ENCODE data around the gene BRAF. TPM values are rescaled to one million over a fixed set of nuclear protein-coding genes. Genes with fewer than 3 reads are reported as not detected.
A peak's percentile ranks its signal among the peaks of the same experiment; 100 is the strongest.
"Not testable (repeated sequence)": the region's sequence is repeated elsewhere in the genome, so short reads cannot be mapped to it uniquely, and the experiment has no call there.

Gene BRAF
- total RNA-seq, 2 experiments from 2014 or later, result 29.2 to 33.0 TPM

GRCh38 chr7:140810830-140811556, 113.7 kb downstream of the BRAF start:
- peak; percentile 58 for DNase-seq
- Mint-ChIP-seq H3K27ac (no peak overlapping the region), H3K27me3 (no peaks in the 10 kb centered on the region), H3K4me1 (ENCODE audit: low read depth) (no peaks in the 10 kb centered on the region), H3K4me3 (no peak overlapping the region), H3K9me3 (no peaks in the 10 kb centered on the region), H3K36me3 (no peaks in the 10 kb centered on the region)
- intact Hi-C loops (cut with micrococcal nuclease), result loop anchor here (1.0 kb wide), 4 partner anchors 105 to 201 kb away; partner anchors contain the start of gene BRAF
- CTCF ChIA-PET, result interaction anchor here (0.7 to 6.7 kb wide), 34 partner anchors 8 to 409 kb away, joined by 3 to 108 read pairs (median 4); partner anchors contain the start of genes BRAF and MRPS33
- POLR2A ChIA-PET, result no interaction called here

GRCh38 chr7:140810385-140810784, 114.3 kb downstream of the BRAF start:
- no peak for DNase-seq
- intact Hi-C loops (cut with micrococcal nuclease), result no loop called here
- no peak overlapping the region for H3K4me3 Mint-ChIP-seq
- no peaks in the 10 kb centered on the region for H3K9me3 Mint-ChIP-seq
- no peaks in the 10 kb centered on the region for H3K4me1 Mint-ChIP-seq (ENCODE audit: low read depth)
- H3K36me3 Mint-ChIP-seq, result no peaks in the 10 kb centered on the region
- ChIA-PET POLR2A (no interaction called here), CTCF (interaction anchor here (0.8 to 6.7 kb wide), 25 partner anchors 7 to 410 kb away, joined by 3 to 108 read pairs (median 6); partner anchors contain the start of genes BRAF and MRPS33)
- H3K27ac Mint-ChIP-seq, result no peak overlapping the region
- H3K27me3 Mint-ChIP-seq, result no peaks in the 10 kb centered on the region

GRCh38 chr7:140778975-140779374, 145.8 kb downstream of the BRAF start:
- intact Hi-C loops (cut with micrococcal nuclease), result no loop called here
- H3K4me1 Mint-ChIP-seq (ENCODE audit: low read depth), result no peaks in the 10 kb centered on the region
- no peak for DNase-seq
- ChIA-PET POLR2A (no interaction called here), CTCF (no interaction called here)
- no peaks in the 10 kb centered on the region for H3K9me3 Mint-ChIP-seq
- H3K27me3 Mint-ChIP-seq, result no peaks in the 10 kb centered on the region
- H3K36me3 Mint-ChIP-seq, result peaks cover 11% of the 10 kb centered on the region
- no peak overlapping the region for H3K27ac Mint-ChIP-seq
- no peak overlapping the region for H3K4me3 Mint-ChIP-seq

DNA sequence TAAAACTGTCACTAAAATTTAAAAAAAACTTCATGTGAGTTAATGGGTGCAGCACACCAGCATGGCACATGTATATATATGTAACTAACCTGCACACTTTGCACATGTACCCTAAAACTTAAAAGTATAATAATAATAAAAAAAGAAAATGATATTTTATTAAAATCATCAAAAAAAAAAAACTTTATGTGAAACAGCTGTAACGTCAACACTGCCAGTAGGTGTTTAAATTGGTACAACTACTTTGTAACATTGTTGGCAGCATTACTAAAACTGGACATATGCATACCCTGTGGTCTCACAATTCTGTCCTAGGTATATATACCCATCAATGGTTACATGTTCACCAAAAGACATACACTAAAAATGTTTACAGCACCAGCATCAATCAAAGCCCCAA, 146.2 kb downstream of the BRAF start:
- CTCF ChIA-PET, result no interaction called here

GRCh38 chr7:140774371-140774770, 150.4 kb downstream of the BRAF start:
- DNase-seq, result no peak

More for the DNA sequence above, 146.2 kb downstream of the BRAF start:
- peaks cover 11% of the 10 kb centered on the region for H3K36me3 Mint-ChIP-seq
- H3K9me3 Mint-ChIP-seq, result no peaks in the 10 kb centered on the region
- H3K27ac Mint-ChIP-seq, result no peak overlapping the region
- POLR2A ChIA-PET, result no interaction called here
- DNase-seq, result no peak
- intact Hi-C loops (cut with micrococcal nuclease), result no loop called here
- no peaks in the 10 kb centered on the region for H3K4me1 Mint-ChIP-seq (ENCODE audit: low read depth)
- no peaks in the 10 kb centered on the region for H3K27me3 Mint-ChIP-seq
- no peak overlapping the region for H3K4me3 Mint-ChIP-seq

DNA sequence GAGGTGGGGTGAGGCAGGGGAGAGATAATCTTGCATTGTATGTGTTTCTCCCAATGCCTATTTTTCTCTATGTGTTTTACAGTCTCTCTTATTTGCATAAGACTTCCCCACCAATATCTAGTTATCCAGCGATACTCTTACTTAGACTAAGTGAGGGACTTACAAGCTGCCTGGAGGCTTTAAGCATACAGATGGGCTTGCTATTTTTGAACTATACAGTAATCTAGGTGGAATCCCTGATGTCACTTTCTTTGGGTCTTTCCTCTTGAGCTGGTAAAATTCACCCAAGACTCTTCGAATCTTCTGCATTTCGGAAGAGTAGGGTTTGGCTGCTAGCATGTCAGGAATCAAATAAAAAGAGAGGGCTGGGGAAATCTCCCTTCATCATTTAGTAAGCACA, 151.6 kb downstream of the BRAF start:
- H3K27ac Mint-ChIP-seq, result no peak overlapping the region
- ChIA-PET CTCF (no interaction called here), POLR2A (no interaction called here)
- no peaks in the 10 kb centered on the region for H3K4me1 Mint-ChIP-seq (ENCODE audit: low read depth)
- no peak for DNase-seq
- peaks cover 21% of the 10 kb centered on the region for H3K36me3 Mint-ChIP-seq
- intact Hi-C loops (cut with micrococcal nuclease), result no loop called here
- no peaks in the 10 kb centered on the region for H3K27me3 Mint-ChIP-seq
- no peaks in the 10 kb centered on the region for H3K9me3 Mint-ChIP-seq
- no peak overlapping the region for H3K4me3 Mint-ChIP-seq

More at GRCh38 chr7:140774371-140774770, 150.4 kb downstream of the BRAF start:
- ChIA-PET POLR2A (no interaction called here), CTCF (no interaction called here)
- no peak overlapping the region for H3K4me3 Mint-ChIP-seq
- no peaks in the 10 kb centered on the region for H3K9me3 Mint-ChIP-seq
- intact Hi-C loops (cut with micrococcal nuclease), result no loop called here
- H3K27ac Mint-ChIP-seq, result no peak overlapping the region
- H3K27me3 Mint-ChIP-seq, result no peaks in the 10 kb centered on the region
- peaks cover 18% of the 10 kb centered on the region for H3K36me3 Mint-ChIP-seq
- H3K4me1 Mint-ChIP-seq (ENCODE audit: low read depth), result no peaks in the 10 kb centered on the region

GRCh38 chr7:140771826-140772225, 152.9 kb downstream of the BRAF start:
- no peaks in the 10 kb centered on the region for H3K27me3 Mint-ChIP-seq
- peaks cover 28% of the 10 kb centered on the region for H3K36me3 Mint-ChIP-seq
- ChIA-PET POLR2A (no interaction called here), CTCF (no interaction called here)
- no peaks in the 10 kb centered on the region for H3K4me1 Mint-ChIP-seq (ENCODE audit: low read depth)
- H3K4me3 Mint-ChIP-seq, result no peak overlapping the region
- H3K27ac Mint-ChIP-seq, result no peak overlapping the region
- DNase-seq, result no peak
- intact Hi-C loops (cut with micrococcal nuclease), result no loop called here
- no peaks in the 10 kb centered on the region for H3K9me3 Mint-ChIP-seq

GRCh38 chr7:140769852-140770251, 154.9 kb downstream of the BRAF start:
- H3K27me3 Mint-ChIP-seq, result no peaks in the 10 kb centered on the region
- H3K4me3 Mint-ChIP-seq, result no peak overlapping the region
- CTCF ChIA-PET, result no interaction called here
- H3K9me3 Mint-ChIP-seq, result peaks cover 2% of the 10 kb centered on the region
- DNase-seq, result no peak
- no peak overlapping the region for H3K27ac Mint-ChIP-seq
- intact Hi-C loops (cut with micrococcal nuclease), result no loop called here
- H3K36me3 Mint-ChIP-seq, result peaks cover 31% of the 10 kb centered on the region
- POLR2A ChIA-PET, result no interaction called here
- H3K4me1 Mint-ChIP-seq (ENCODE audit: low read depth), result no peaks in the 10 kb centered on the region

DNA sequence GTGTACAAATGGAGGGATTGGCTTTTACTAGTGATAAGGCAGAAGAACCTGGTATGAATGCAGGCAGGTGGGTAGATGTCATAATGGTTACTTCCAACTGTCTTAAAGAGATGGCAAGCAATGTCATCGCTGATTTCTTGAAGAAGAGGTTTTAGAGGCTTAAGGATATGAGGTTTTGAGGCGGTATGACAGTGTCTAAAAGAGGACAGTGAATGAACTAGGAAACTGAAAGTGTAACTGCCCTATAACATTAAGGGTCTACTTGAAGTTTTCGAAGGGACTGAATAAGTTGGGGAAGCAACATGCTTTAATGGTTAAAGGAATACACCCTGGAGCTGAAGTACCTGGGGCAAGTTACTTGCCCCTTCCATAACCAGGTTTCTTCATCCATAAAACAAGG, 157.3 kb downstream of the BRAF start:
- ChIA-PET POLR2A (no interaction called here), CTCF (no interaction called here)
- Mint-ChIP-seq H3K27me3 (no peaks in the 10 kb centered on the region), H3K36me3 (peaks cover 33% of the 10 kb centered on the region), H3K27ac (no peak overlapping the region), H3K4me1 (ENCODE audit: low read depth) (no peaks in the 10 kb centered on the region), H3K9me3 (peaks cover 4% of the 10 kb centered on the region), H3K4me3 (no peak overlapping the region)
- intact Hi-C loops (cut with micrococcal nuclease), result no loop called here
- no peak for DNase-seq

DNA sequence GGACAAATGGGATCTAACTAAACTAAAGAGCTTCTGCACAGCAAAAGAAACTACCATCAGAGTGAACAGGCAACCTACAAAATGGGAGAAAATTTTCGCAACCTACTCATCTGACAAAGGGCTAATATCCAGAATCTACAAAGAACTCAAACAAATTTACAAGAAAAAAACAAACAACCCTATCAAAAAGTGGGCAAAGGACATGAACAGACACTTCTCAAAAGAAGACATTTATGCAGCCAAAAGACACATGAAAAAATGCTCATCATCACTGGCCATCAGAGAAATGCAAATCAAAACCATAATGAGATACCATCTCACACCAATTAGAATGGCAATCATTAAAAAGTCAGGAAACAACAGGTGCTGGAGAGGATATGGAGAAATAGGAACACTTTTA, 159.3 kb downstream of the BRAF start:
- intact Hi-C loops (cut with micrococcal nuclease); POLR2A ChIA-PET; DNase-seq; H3K4me3 Mint-ChIP-seq; H3K27ac Mint-ChIP-seq; CTCF ChIA-PET; H3K4me1 Mint-ChIP-seq (ENCODE audit: low read depth); H3K27me3 Mint-ChIP-seq; H3K9me3 Mint-ChIP-seq: not testable (repeated sequence)
- peaks cover 33% of the 10 kb centered on the region for H3K36me3 Mint-ChIP-seq

DNA sequence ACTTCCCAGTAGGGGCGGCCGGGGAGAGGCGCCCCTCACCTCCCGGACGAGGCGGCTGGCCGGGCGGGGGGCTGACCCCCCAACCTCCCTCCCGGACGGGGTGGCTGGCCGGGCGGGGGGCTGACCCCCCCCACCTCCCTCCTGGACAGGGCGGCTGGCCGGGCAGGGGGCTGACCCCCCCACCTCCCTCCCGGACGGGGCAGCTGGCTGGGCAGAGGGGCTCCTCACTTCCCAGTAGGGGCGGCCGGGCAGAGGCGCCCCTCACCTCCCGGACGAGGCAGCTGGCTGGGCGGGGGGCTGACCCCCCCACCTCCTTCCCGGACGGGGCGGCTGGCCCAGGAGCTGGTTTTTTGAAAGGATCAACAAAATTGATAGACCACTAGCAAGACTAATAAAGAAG, 161.6 kb downstream of the BRAF start:
- intact Hi-C loops (cut with micrococcal nuclease); POLR2A ChIA-PET; H3K27me3 Mint-ChIP-seq; CTCF ChIA-PET; H3K27ac Mint-ChIP-seq; H3K4me3 Mint-ChIP-seq; DNase-seq; H3K4me1 Mint-ChIP-seq (ENCODE audit: low read depth); H3K9me3 Mint-ChIP-seq: not testable (repeated sequence)
- H3K36me3 Mint-ChIP-seq, result peaks cover 29% of the 10 kb centered on the region

- DNase-seq; H3K4me1 Mint-ChIP-seq (ENCODE audit: low read depth); H3K9me3 Mint-ChIP-seq; H3K27me3 Mint-ChIP-seq; H3K4me3 Mint-ChIP-seq; POLR2A ChIA-PET; H3K27ac Mint-ChIP-seq; intact Hi-C loops (cut with micrococcal nuclease); CTCF ChIA-PET: not testable (repeated sequence)
- peaks cover 19% of the 10 kb centered on the region for H3K36me3 Mint-ChIP-seq
These were observed 163.4 kb downstream of the BRAF start for GRCh38 chr7:140761375-140761774.

GRCh38 chr7:140754506-140754905, 170.2 kb downstream of the BRAF start:
- H3K27ac Mint-ChIP-seq, result no peak overlapping the region
- no peak for DNase-seq
- CTCF ChIA-PET, result interaction anchor here (0.9 kb wide), 1 partner anchor 257 kb away, joined by 3 read pairs; no protein-coding TSS in a partner anchor
- H3K4me3 Mint-ChIP-seq, result no peak overlapping the region
- no peaks in the 10 kb centered on the region for H3K27me3 Mint-ChIP-seq
- peaks cover 4% of the 10 kb centered on the region for H3K36me3 Mint-ChIP-seq
- POLR2A ChIA-PET, result no interaction called here
- H3K4me1 Mint-ChIP-seq (ENCODE audit: low read depth), result no peaks in the 10 kb centered on the region
- H3K9me3 Mint-ChIP-seq, result no peaks in the 10 kb centered on the region
- intact Hi-C loops (cut with micrococcal nuclease), result no loop called here

All from activated CD4-positive, alpha-beta memory T cell treated with anti-CD3 and anti-CD28 coated beads for 36 hours (primary cell).